IPS DF 4.7 (cell line): ENCODE data around the gene ANAPC4.
A peak's percentile ranks its signal among the peaks of the same experiment; 100 is the strongest.
"Not testable (repeated sequence)": the region's sequence is repeated elsewhere in the genome, so short reads cannot be mapped to it uniquely, and the experiment has no call there.

ENCODE experiments used
- DNase-seq: peaks from one replicate; pipeline ENCODE4 v3.0.0-alpha.2; 2013; ENCODE audit warnings: low spot score; ENCODE audit errors: extremely low read depth

The ANAPC4 gene, protein sequence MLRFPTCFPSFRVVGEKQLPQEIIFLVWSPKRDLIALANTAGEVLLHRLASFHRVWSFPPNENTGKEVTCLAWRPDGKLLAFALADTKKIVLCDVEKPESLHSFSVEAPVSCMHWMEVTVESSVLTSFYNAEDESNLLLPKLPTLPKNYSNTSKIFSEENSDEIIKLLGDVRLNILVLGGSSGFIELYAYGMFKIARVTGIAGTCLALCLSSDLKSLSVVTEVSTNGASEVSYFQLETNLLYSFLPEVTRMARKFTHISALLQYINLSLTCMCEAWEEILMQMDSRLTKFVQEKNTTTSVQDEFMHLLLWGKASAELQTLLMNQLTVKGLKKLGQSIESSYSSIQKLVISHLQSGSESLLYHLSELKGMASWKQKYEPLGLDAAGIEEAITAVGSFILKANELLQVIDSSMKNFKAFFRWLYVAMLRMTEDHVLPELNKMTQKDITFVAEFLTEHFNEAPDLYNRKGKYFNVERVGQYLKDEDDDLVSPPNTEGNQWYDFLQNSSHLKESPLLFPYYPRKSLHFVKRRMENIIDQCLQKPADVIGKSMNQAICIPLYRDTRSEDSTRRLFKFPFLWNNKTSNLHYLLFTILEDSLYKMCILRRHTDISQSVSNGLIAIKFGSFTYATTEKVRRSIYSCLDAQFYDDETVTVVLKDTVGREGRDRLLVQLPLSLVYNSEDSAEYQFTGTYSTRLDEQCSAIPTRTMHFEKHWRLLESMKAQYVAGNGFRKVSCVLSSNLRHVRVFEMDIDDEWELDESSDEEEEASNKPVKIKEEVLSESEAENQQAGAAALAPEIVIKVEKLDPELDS

DNA sequence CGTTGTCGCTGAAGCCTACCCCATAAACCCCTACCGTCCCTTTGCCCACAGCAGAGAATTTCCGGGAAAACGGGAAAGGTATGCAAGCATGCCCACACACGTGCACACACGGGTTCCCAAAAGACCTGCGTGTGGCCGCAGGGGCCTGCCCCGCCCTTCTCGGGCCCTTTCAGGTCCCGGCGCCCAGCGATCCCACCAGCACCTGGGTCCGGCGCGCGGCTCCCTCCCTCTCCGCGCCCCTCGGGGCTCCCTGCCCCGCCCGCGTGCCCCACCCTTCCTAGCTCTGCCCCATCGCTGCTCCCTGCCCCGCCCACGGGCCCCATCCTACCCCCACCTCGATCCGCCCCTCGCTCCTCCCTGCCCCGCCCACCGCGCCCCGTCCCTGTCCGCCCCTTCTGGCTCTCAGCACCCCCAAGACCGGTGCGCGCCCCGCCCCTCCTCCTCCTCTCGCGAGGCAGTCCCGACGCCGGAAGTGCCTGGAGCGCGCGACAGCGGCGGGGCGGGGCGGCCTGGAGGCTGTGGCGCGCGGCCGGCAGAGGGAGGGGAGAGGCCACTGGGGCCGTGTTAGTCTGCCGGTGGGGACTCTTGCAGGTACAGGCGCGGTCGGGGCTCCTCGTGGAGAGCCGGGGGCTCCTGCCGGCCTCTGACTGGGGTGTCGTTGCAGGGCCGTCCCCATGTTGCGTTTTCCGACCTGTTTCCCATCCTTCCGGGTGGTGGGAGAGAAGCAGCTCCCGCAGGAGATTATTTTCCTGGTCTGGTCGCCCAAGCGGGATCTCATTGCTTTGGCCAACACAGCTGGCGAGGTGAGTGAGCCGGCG is at the start of gene ANAPC4:
Gene ANAPC4, plus strand, starts transcription at position 510 of the 818 bp plus-strand sequence. Its CDS starts 165 bp downstream, at position 675.
- DNase-seq: peak; percentile 62

DNA sequence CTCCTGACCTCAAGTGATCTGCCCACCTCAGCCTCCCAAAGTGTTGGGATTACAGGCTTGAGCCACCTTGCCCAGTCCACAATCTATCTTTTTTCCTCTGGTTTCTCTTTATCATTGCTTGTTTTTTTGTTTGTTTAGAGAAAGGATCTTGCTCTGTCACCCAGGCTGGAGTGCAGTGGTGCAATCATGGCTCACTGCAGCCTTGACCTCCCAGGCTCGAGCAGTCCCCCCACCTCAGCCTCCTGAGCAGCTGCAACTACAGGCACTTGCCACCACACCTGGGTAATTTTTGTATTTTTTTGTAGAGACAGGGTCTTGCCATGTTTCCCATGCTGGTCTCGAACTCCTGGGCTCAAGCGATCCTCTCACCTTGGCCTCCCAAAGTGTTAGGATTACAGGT is 48.6 kb upstream of the ANAPC4 start:
- not testable (repeated sequence) for DNase-seq

DNA sequence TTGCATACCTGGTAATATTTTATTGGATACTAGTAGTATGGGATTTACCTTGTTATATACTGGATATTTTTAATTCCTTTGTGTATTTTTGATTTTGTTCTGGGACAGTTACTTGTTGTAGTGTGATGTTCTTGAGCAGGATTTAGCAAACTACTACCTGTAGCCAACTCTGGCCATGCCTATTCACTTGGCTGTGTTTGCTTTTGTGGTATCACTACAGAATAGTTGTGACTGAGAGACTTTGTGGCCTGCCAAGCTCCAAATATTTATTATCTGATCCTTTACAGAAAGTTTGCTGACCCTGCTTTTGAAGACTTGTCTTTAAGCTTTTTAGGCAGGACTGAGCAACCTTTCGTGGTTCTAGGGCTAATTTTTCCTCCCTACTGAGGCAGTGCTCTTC is 46.7 kb upstream of the ANAPC4 start:
- DNase-seq: no peak

DNA sequence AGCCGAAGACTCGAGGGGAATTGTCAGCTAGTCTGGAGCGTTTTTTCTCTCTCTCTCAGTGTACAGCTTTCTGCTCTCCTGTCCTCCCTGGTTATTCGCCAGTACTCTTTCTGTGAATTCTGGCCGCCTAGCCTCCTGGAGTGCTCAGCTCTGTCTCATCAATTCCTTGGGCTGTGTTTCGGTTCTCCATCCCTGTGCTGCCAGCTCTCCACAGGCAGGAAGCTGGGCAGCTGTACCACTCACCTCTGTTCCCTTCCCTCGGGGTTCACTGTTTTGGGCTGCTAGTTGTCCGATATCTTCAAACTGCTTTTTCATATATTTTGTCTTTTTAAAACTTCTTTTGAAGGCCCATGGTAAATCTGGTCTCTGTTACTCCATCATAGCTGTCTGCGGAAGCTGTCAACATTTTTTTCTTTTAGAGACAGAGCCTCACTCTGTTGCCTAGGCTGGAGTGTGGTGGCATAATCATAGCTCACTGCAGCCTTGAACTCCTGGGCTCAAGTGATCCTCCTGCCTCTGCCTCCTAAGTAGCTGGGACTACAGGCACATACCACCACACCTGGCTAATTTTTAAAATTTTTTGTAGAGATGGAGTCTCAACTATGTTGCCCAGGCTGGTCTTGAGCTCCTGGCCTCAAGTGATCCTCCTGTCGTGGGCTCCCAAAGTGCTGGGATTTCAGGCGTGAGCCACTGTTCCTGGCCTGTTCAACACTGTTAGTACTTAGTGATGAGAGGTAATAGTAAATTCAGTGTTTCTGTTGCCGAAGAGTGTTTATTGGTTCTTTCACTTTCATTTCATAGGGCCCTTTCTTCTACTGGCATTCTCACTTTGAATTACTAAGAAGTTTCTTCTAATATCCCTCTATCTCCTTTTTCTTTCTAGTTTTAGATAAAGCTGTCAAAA is 45.9 kb upstream of the ANAPC4 start:
- DNase-seq: no peak

DNA sequence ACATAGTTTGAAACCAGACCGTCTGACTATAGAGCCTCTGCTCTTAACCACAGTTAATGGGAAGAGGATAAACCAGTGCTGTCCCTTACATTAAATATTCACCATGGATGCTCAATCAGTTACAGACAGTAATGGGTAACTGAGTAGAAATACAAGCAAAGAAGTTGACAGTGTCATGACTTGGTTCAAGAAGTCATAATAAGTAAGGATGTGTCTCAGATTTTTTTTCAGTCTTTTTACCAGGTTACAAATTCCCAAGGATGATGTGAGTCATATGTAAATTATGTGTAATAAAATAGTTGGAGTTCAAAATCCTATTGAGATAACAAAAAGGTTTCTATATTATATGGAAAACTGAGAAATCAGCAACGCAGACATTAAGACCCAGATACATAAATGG is 33.4 kb upstream of the ANAPC4 start:
- DNase-seq: no peak

DNA sequence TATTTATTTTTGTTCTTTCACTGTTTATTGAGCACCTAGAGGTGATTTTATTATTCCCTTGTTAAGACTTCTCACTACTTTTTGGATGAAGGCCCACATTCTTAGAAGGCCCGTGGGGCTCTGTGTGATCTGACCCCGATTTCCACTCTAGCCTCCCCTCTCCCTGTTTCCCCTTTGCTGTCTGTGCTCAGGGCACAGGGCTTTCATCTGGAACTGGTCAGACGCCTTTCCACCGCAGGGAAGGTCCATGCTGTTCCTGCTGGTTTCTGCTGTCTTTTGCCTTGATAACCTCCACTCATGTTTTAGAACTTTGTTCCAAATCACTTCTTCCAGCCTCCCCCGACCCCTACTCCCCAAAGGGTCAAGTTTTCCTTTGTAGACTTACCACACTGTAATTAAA is 31.3 kb upstream of the ANAPC4 start:
- no peak for DNase-seq

DNA sequence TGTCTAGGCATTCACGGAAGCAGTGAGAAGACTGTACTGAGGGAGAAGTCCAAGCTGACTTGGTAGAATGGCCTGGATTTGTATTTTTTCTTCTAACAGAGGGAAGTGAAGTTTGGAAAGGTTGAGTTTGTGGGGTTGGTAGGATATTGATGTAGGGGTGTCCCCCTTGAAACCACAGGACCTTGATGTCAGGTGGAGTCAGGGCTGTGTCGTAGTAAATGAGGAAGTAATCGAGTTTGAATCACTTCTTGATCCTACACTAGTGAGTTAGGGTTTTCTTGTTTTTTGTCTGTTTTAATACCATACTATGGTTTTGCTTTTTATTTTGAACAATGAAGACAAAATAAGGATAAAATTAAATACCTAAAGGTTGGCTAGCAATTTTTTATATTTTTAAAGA is 30.1 kb upstream of the ANAPC4 start:
- DNase-seq: no peak

DNA sequence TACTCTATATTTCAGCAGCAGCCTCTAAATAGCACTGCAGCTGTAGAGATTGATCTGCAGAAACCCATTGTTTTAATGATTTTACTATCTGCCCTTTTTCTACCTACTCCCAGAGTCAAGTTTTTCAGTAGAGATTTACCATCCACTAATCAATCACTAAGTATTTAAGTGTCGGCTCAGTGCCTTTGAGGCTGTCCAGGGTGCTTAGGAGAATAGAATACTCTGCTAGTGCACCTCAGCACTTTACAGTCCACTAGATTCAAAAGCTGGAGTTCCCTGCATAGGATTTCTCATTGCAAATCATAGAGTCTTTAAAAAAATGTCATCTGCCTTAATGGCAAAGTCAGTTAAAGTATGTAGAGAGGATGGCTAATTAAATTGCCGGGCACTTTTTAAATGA is 29.6 kb upstream of the ANAPC4 start:
- DNase-seq: no peak

DNA sequence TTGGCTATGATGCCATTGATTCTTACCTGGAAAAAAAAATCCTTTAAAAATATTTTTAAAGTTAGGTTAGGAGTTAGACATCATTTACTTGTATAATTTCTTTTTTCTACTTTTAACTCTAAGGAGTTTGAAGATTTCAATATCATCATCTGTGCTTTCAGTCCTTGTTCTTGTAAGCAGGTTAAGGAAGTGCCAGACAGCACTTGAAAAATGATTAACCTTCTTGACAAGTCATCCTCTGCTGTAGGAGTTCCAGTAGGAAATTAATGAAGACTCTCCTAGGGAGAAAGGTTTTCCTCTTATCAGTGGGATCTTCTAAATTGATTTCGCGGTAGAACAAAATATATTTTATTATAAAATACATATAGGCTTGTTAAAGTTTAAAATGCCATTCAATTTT is 29.1 kb upstream of the ANAPC4 start:
- no peak for DNase-seq

DNA sequence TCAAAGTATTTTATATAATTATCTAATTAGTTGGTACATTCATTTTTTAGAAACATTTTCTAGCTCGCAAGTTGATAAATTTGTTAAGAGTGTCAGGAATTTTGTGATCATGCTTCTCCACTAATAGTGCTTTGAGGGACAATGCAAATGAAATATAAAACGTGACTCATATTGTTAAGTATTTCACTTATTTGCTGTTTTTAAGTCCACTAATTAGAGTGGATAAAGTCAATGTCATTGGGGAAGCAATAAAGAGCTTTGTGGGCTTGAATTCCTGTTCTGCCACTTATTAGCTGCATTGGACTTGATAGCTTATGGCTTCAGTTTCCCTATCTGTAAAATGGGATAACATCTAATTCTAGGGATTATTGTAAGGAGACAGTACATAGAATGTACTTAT is 26.5 kb upstream of the ANAPC4 start:
- DNase-seq: no peak

DNA sequence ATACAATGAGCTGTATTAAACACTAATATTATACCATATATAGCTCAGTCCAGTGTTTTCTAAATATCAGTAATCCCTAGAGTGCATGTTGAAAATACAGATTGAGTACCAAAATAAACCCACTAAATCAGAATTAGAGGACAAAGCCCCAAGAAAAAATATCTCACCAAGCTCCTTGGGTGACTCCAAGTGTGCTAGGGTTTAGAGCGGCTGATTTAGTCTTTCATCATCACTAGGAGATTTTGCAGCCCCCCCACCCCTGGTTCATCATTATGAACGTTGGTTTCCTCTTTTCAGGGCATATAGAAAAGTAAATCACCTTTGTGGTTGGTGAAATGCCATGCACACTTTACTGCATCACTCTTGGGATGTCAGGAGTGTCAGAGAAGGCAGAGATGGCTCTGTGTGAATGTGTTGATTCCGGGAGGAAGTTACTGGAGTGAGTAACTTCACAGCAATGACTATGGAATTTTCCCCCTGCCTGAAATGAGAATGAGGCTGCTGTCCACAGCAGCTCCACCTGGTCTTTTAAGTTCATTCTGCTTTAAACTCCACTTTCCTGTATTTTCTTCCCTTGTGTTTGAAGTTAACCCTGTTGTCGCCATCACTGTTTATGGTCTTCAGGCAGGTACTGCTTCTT is 25.2 kb upstream of the ANAPC4 start:
- DNase-seq: peak; percentile 33

DNA sequence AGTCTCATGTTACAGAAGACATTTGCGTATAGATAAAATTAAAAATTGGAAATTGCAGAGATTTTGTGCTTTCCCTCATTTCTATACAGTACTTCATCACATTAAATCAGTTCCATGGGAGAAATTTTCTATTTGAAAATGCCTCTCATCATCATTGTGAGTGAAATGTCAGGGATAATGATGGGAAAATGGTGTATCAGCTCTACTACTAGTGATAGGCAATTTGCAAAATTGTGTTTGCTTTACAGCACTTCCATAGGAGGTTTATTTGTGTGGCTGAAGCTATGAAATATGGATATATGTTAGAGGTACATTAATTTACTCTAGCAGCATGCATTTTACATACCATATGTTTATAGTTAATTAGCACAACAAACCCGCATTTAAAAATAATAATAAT is 21.0 kb upstream of the ANAPC4 start:
- DNase-seq: no peak

DNA sequence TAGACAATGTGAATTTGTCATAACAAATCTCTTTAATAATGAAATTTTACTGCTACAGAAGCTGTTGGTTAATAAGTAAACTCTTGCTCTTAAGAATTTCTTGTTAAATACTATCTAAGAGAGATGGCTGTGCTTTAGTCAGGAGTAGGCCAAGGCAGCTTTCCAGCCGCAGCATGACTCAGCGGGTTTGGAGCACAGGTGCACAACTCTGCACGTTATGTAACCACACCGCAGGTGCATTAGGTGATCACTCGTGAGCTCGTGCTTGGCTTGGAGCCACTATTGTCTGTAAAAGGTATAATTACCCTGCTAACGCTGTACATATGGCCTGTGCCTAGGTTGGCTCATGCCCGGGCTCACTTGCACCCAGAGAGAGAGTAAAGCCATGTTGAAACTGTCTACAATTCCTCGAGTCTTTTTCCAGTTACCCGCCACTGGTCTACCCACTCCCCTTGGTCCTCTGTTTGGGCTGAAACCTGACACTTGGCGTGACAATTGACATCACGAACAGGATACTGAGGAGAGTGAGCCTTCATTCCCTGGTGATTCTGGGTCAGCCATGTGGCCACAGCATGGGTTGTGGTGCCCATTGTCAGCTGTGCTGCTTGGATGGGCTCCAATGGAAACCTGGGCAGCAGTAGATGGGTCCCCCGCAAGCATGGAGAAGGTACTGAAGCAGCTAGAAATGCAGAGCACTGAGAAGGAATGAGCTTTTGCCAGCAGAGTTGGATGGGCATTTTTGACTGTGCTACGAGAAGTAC is 18.4 kb upstream of the ANAPC4 start:
- no peak for DNase-seq

DNA sequence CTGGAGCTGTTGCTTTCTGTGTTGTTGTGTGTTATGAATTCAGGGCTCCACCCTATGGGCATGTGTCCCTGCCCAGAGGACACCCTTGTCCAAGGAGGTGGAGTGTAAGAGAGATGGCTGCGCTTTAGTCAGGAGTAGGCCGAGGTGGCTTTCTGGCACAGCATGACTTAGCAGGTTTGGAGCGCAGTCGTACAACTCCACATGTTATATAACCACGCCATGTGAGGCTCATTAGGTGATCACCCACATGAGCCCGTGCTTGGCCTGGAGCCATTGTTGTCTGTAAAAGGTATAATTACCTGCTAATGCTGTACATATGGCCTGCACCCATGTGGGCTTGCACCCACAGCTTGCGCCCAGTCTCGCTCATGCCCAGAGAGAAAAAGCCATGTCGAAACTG is 15.8 kb upstream of the ANAPC4 start:
- DNase-seq: no peak

DNA sequence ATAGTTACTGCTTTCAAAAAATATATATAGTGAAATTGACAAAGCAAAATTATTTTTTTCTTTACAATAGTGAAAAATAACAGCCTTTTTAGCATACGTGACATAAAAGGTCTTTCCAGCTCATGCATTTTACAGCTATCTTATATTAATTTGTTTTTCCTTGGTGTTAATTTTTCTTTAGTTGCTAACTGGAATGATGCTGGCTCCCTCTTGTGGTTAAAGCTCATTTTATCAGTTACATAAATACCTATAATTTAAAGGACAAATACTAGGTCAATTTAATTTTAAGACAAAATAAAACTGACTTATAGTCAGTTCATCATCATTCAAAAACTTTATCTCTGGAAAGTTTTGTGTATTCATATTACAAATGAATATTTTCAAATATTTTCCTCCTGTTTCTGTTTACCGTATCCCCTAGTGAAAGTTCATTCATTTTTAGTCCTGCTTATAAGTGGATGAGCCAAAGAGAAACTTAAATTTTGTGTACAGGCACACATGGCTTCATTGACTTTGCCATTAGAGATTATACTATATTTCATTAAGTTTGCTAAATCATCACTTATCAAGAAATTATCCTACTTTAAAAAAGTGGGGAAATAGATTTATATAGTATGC is 9.9 kb upstream of the ANAPC4 start:
- DNase-seq: no peak

DNA sequence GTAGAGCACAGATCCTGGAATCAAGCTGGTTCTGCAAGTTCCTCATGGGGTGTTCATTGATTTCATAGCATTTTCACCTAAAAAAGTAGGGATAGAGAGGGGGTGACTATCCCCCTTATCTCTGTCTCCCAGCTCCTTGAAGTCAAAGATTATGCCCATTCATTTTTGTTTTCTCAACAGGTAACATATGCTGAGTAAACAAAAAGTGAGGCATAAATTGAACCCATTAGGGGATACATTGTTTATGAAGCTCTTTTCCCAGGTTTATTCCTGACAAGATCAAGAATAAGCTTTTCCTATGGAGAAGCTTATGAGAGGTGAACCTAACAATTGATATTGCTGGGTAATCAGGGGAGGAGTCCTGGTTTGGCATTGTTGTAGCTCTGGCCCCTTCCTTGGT is 9.2 kb upstream of the ANAPC4 start:
- no peak for DNase-seq

DNA sequence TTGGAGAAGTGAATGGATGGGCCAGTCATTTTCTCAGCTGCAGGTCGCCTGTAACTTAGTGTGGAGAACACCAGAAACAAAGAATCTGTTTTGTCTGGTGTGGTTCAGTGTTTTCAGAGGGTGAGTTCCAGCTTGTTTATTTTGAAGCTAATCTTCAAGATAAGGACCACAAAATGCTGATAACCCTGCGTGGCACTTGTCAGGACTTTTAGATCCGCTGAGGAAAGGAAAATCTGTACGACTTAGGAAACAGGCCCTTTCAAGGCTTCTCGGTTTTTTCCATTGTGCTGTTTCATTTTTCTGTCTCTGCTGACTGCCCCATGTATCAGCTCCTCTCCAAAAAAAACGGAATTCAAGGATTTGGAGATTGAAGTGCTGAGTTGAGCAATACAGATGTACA is 8.7 kb upstream of the ANAPC4 start:
- DNase-seq: no peak

DNA sequence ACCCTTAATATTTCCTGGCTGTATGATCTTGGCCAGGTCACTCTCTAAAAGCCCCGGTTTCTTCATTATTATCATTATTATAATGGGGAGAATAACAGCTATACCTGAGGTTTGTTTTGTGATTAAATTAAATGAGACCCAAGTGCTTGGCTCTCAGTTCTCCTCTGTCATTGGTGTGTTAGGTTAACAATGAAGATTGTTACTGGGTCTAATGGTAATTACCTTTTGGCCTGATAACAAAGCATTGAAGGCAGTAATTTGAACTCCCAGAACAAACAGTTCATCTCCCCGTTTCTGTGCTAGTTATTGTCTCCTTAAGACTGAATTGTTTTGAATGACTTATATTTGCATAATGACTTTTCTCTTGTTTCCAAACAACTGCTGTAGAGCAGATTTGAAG is 6.8 kb upstream of the ANAPC4 start:
- no peak for DNase-seq

DNA sequence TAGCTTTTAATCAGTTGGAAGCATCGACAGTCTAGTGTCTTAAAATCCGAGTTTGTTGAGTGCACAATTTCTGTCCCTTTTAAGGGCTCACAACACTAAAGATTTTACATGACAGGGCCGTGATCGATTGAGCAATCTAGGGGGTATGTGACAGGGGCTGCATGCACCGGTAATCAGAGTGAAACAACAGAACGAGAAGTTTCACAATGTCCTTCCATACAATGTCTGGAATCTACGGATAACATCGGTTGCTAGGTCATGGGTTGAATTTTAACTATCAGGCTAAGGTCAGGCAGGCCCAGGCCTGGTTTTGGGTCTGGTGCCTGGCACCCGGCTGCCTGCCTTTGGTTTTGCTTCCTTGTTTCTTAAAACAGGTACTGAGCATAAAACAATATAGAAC is 4.5 kb upstream of the ANAPC4 start:
- DNase-seq: not testable (repeated sequence)
